Measurements from ENCODE around the gene MBD2. TPM values are rescaled to one million over a fixed set of nuclear protein-coding genes. Genes with fewer than 3 reads are reported as not detected.
"Not testable (repeated sequence)": the region's sequence is repeated elsewhere in the genome, so short reads cannot be mapped to it uniquely, and the experiment has no call there.

MBD2 gene
- total RNA-seq, 1 donor, result 35.8 TPM

- H3K4me3 ChIP-seq (ENCODE audit: low read depth, low read length), result no peak overlapping the region
- no peak for DNase-seq (ENCODE audit: low read depth)
- TF ChIP-seq CTCF (IDR thresholded peaks at IDR 0.05; ENCODE audit: insufficient read depth, low read depth, low read length), result no peak
These were observed 3.9 kb upstream of the MBD2 start for GRCh38 chr18:54228364-54228763.

- no peak for TF ChIP-seq CTCF (IDR thresholded peaks at IDR 0.05; ENCODE audit: insufficient read depth, low read depth, low read length)
- peak; percentile 93 for DNase-seq (ENCODE audit: low read depth)
- peak overlapping the region; percentile 76 for H3K4me3 ChIP-seq (ENCODE audit: low read depth, low read length)
These were observed 764 bp downstream of the MBD2 start for GRCh38 chr18:54223568-54224241.

- TF ChIP-seq CTCF (IDR thresholded peaks at IDR 0.05; ENCODE audit: insufficient read depth, low read depth, low read length), result peak; percentile 10
- peak overlapping the region; percentile 76 for H3K4me3 ChIP-seq (ENCODE audit: low read depth, low read length)
- no peak for DNase-seq (ENCODE audit: low read depth)
These were observed 1.4 kb downstream of the MBD2 start for GRCh38 chr18:54222922-54223567.

GRCh38 chr18:54220406-54220805 lies 4.1 kb downstream of the MBD2 start:
- no peak for TF ChIP-seq CTCF (IDR thresholded peaks at IDR 0.05; ENCODE audit: insufficient read depth, low read depth, low read length)
- no peak for DNase-seq (ENCODE audit: low read depth)
- H3K4me3 ChIP-seq (ENCODE audit: low read depth, low read length), result no peak overlapping the region

GRCh38 chr18:54218803-54219202 lies 5.7 kb downstream of the MBD2 start:
- not testable (repeated sequence) for DNase-seq (ENCODE audit: low read depth); H3K4me3 ChIP-seq (ENCODE audit: low read depth, low read length)

- no peak for DNase-seq (ENCODE audit: low read depth)
- TF ChIP-seq CTCF (IDR thresholded peaks at IDR 0.05; ENCODE audit: insufficient read depth, low read depth, low read length), result no peak
- H3K4me3 ChIP-seq (ENCODE audit: low read depth, low read length), result no peak overlapping the region
These were observed 6.2 kb downstream of the MBD2 start for GRCh38 chr18:54218299-54218698.

GRCh38 chr18:54217624-54218023 lies 6.8 kb downstream of the MBD2 start:
- no peak for TF ChIP-seq CTCF (IDR thresholded peaks at IDR 0.05; ENCODE audit: insufficient read depth, low read depth, low read length)

More at GRCh38 chr18:54217624-54218023, 6.8 kb downstream of the MBD2 start:
- no peak for DNase-seq (ENCODE audit: low read depth)
- no peak overlapping the region for H3K4me3 ChIP-seq (ENCODE audit: low read depth, low read length)
